Activated T-cell treated with anti-CD3 and anti-CD28 coated beads for 24 hours (primary cell): Measurements from ENCODE around the gene ARID1B.

Experiments used
- DNase-seq: peaks from one replicate; pipeline ENCODE4 v3.0.0-alpha.2; 2020; ENCODE audit warnings: low read depth

Gene ARID1B

DNA sequence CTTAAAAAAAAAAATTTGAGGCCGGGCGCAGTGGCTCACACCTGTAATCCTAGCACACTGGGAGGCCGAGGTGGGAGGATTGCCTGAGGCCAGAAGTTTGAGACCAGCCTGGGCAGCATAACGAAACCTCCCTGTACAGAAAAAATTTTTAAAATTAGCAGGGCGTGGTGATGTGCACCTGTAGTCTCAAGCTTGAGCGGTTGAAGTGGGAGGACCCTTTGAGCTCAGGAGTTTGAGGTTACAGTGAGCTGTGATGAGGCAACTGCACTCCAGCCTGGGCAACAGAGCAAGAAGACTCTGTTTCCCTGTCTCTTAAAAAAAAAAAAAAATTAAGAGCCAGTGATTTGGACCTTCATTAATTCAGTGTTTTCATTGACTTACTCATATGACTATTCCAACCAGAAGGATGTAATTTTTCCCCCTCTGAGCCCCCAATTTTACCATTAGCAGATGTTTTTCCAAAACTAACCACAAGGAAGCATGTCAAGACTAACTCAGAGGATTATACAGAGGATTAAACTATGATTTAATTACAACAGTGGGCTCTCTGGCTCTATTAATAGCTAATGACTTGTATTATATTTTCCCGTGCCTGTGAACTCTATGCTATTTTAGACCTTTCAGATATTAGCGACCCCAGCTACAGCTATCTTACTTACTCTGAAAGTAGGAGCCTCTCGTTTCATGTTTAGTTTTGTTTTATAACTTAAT lies 75.1 kb downstream of the ARID1B start:
- no peak for DNase-seq

DNA sequence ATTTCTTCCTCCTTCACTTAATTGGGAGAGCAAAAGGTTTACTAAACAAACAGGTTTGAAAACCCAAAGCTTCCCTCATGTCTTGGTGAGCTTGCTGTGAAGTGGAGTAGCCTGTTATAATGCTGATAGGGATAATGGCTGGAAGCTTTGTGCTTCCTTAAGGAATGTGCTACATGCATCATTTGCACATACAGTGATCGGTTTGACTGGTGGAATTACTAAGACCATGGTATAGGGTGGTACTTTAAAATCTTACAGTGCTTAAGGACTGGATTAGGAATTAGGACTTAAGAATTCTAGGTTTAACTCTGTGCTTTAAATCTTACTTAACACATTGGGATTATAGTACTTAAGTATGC lies 75.7 kb downstream of the ARID1B start:
- no peak for DNase-seq

DNA sequence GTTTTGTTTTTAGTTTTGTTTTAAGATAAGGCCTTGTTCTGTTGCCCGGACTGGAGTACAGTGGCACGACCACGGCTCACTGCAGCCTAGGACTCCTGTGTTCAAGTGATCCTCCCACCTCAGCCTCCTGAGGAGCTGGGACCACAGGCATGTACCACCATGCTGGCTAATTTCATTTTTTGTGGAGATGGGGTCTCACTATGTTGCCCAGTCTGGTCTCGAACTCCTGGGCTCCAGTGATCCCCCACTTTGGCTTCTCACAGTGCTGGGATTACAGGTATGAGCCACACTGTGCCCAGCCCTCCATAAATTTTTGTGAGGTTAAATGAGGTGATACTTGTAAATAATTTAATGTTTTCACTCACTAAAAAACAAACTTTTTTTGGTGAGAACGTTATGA lies 76.6 kb downstream of the ARID1B start:
- no peak for DNase-seq

DNA sequence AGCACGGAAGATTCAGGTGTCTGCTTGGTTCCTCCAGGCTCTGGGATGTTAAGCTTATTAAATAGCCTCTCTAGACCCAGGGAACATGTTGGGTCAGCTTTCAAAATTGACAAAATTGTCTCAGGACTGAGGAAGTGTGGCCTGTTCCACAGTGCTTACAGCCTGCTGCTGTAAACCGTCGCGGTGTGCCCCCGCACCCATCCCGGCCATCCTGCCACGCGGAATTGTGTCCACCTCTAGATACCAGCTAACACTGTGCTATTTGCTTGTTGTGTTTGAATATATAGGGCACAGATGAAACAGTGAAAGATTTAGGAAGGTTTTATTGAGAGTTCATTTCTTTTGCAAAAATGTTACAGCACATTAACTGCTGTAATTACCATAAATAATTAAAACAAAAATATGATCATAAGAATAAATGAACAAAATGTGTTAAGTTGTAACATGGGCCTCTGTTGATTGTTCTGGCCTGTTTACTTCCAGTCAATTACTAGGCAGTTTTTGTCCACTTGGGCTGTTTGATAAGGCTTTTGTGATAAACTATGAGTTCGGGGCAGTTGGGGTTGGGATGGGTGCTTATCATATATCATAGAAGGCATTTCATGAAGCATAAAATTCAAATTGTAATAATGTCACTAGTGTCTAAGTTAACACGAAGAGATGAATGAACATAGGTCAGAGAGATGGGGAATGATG lies 77.4 kb downstream of the ARID1B start:
- no peak for DNase-seq

DNA sequence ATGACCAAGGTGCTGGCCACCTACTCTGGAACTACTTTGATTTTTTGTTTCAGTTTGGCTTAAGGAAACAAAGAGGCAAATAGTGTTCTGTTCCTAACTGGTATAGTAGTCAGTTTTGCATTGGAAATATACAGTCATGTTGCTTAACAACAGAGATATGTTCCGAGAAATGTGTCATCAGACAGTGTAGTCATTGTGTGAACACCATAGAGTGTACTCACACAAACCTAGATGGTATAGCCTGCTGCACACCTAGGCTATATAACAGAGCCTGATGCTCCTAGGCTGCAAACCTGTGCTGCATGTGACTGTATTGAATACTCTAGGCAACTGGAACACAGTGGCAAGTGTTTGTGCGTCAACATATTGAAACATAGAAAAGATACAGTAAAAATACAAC lies 80.4 kb downstream of the ARID1B start:
- DNase-seq, result no peak

DNA sequence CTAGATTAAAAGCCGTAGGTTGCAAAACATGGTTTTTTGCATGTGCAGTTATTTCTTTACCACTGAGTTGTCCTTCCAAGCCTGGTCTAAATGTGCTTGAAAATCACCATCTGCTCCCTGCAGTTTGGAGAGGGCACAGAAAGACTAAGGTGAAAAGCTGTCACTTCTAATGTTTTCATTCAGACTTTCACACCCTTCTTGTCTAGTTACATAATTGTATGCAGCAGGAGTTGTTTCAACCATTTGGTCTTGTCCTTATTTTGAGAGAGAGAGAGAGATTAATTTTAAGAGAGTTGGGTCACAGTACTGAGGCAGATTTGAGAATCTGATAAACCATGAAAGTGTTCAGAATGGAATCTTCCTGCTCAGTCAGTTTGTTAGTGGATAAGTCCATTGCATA lies 82.5 kb downstream of the ARID1B start:
- no peak for DNase-seq

DNA sequence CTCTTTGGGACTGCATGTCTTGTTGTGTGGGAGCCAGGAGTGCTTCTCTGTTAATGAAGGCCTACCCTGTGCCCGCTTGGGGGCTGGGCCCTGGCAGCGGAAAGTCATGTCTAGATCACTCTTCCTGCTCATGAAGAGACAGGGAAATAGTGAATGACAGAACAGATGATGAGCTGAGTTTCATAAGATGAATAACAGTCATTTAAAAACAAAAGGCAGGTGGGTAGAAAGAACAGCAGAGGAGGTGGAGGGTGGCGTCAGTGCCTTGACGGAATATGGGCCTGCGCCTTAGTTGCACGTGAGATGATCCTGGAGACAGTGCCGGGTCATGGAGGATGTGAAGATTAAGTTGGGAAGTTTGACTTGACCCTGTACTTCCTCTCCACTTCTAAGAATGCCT lies 85.5 kb downstream of the ARID1B start:
- DNase-seq, result peak; percentile 16

DNA sequence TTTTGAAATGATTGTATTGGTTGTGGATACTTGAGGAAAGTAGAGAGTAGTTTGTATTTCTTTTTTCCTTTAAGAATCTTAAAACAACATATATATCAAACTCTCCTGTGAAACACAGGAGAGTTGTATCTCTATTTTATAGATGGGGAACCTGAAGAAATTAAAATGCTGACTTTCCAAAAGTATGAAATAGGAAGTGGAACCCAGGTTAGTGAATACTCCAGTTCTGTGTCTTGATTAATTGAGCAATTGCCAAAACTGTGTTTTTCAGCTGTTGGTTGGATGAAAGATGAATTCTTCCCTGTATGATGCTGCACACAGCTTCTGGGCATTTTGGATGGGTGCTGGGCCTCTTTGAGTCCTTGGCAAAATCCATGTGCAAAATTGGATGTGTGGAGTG lies 86.3 kb downstream of the ARID1B start:
- DNase-seq, result no peak

DNA sequence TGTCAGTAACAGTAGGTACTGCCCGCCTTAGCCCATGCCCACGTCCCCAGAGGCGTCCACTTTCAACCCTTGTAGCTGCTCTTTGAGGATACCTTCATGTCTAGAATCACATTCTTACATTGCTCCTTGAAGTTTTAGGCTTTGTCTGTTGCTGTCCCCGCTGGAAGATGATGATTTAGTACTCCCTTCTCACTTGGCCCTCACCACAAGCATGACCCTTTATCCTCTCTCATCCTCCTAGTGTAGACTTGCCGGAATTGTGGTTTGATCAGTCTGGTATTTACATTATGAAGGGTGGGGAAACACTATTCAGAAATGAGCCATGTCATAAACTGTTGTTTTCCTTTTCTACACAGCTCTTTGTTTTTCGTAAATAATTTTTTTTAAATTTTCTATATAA lies 87.4 kb downstream of the ARID1B start:
- no peak for DNase-seq

DNA sequence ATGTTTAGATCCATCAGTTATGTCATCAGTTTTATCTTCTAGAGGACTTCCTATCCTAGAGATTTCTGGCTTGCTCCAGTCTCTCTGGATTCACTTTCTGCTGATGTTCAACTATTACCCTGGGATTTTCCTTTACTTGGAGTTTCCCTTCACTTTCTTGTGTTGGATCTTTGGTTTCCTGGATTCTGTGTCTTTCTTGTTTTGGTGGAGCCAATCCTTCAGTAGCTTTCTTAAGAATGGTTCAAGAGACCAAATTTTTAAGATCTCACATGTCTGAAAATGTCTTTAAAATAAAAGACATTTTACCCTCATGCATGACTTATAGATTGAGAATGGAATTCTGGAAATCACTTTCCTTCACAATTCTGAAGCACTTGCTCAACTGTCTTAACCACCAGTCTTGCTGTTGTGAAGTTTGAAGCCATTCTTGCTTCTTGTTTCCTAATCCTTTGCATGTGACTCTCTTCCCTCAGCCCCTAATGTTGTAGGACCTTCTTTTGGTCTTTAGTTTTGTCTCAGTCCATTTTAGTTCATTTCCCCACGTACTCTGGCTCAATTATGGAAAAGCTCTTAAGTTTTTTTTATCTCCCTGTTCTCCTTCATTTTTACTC lies 87.9 kb downstream of the ARID1B start:
- DNase-seq, result no peak

DNA sequence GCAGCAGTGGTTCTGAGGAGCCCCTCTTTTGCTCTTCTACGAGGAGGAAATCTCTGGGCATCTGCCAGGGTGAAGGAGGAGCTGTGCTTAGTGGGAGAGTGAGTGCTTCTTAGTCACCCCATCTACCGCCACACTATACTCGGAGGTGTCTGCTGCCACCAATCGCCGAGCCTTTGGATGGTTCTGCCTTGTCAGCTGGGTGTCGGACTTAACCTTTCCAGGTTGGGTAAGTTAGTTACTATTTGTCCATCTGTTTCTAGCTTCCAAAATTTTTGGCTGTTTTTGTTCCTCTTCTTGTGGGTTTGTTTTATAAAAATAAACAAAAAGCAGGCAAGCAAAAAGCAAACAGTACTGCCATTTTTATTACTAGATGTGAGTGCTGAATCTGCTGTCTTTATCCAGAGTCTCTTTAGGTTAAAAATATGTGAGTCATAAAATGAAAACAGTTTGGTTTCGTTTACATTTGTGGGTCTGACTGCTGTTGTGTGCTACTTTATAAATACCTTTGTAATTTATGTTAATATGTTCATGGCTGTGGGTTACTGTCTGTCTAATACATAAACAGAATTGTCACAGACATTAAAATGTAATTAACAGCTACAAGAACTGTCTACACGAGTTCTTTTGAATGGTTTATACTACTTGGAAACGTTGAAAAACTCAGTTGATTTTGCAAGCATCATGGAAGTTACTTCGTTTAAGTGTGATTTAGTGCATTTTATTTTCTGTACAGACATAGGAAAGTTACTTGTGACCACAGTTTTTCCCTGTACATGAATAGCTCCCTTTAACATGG lies 89.2 kb downstream of the ARID1B start:
- DNase-seq, result no peak

DNA sequence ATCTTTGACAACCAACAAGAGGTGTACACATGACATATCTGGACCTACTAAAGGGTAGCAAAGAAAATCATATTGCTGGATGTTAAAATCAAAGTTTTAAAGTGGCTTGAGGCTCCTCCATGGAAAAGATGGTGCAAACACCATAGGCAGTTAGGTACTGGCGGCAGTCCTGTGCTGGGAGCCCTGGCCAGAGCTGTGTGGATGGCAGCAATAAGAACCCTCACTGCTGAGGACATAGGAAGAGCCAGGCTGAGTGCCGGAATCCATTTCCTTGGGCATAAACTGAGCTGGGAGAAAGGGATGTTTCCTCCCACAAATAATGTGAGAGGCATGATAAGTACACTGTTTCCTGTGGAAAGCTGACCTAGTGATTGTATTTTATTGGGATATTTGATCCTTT lies 89.9 kb downstream of the ARID1B start:
- DNase-seq, result no peak

DNA sequence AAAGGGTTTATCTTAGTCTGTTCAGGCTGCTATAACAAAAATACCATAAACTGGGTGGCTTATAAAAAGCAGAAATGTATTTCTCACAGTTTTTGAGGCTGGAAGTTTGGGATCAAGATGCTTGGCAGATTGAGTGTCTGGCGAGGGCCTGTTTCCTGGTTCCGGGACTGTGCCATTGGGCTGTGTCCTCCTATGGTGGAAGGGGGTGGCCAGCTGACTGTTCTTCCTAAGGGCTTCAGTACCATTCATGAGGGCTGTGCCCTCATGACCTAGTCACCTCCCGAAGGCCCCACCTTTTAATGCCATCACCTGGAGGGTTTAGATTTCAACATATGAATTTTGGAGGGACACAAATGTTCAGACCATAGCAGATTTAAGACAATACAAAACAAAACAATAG lies 91.2 kb downstream of the ARID1B start:
- DNase-seq, result no peak

DNA sequence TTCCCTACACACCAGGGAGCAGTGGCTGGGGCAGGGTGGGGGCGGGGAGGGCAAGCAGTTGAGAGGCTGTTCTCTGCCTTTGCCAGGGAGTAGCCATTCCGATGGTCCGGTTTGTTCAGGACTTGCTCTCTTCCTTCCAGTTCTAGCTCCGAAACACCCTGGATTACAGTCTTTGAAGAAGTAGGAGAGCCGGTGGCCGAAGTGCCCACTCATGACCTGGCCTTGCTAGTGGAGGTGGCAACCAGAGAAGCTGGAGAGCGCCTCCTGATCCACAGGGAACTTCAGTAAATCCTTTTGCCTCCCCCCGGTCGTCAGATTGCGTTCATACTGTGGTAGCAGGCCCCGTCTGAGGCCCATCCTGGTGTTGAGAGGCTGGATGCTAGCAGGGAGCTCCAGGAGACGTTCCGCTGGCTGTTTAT lies 92.8 kb downstream of the ARID1B start:
- DNase-seq, result no peak

DNA sequence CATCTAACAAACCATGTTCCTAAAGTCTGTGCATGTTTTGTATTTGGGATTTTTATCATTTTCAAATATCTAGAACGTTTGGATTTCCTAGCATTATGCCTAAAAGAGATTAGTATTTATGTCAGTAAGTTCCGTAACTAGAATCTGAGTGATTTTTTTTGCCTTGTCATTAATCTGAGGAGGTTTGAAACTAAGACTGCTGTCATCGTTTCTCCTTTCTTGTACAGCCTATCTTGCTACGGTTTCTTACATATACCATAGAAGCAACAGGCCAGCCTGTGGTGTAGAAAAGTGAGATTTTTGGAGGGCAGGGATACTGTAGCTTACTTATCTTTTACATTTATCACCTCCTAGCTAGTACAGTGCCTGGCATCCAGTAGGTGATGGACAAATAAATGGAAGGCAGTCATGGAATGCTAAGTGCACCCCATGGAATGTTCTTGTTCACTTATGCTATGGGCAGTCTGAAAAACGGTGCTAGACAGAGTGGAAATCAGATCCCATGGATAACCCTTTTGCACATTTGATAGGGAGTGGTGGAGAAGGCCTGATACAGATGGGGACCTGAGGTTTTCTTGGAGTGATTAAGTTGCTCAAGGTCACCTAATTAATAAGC lies 93.9 kb downstream of the ARID1B start:
- DNase-seq, result no peak

DNA sequence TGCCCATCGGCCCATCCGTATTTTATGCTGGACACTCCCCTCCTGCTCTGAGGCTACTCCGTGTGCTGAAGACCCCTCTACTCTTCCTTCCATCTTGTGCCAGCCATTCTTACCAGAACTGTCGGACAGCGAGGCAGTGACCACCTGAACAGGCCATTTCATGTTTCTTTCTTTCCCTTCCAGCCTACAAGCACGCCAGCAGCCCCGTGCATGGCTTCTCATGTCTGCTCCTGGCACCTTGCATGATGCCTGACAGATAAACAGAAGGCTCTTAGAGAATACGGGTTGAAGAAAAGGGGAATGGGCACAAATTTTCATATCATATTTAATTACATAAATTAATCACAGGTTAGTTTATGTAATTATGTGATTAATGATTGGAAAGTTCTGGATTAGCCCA lies 95.7 kb downstream of the ARID1B start:
- no peak for DNase-seq

DNA sequence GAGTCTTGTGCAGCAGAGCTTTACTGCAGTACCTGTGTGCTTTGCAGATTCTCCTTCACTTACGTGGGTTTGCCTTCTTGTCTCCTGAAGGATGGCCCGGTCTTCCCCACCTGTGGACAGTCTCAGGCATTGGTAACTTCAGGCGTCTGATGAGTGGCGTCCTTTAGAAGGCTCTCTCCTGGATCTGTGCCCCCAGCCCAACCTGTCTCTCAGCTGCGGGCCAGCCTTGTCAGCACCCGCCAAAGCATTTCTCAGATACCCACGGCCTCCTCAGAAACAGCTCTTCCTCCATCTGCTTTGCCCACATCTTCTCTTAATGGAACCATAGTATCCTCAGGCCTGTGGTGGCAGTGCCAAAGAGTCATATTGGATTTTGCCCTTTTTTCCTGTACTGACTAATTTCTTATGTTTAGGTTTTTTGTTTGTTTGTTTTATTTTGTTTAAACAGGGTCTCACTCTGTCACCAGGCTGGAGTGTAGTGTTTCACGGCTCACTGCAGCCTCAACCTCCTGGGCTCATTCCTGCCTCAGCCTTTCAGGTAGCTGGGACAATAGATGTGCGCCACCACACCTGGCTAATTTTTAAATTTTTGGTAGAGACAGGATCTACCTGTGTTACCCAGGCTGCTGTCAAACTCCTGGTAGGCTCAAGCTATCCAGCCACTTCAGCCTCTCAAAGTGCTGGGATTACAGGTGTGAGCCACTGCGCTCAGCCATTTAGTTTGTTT lies 96.6 kb downstream of the ARID1B start:
- no peak for DNase-seq

DNA sequence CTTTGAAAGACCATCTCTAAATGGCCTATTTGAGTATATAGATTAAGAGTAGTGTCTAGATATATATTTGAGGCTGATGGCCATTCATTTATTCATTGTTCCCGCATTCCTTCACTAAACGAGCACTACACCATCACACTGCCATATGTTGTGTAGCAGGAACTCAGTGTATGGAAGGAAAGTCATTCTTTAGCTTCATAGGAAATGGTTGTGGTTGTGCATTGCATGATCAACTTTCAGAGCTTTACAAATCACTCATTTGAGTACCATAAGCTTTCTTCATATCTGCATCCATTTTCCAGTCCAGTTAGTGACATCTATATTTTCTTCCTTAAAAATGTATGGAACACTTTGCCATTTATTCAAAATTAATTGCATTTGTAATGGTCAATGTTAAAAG lies 97.9 kb downstream of the ARID1B start:
- no peak for DNase-seq

DNA sequence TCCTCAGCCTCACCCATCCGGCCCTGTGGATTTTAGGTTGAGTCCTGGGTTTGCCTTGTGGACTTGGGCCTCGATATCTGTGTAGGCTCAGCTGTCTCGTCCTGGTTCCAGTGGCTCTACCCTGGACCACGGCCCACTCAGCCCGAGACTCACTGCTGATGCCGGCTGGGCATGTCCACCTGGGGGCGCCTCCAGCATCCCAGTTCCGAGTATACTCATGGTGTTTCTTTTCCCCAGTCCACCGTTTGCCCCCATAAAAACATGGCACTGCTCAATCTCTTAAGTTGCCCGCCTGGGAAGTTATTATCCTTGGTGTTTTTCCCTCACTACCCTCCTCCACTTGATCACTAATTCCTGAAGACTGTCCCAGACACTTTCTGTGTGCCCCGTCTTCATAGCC lies 99.1 kb downstream of the ARID1B start:
- no peak for DNase-seq

DNA sequence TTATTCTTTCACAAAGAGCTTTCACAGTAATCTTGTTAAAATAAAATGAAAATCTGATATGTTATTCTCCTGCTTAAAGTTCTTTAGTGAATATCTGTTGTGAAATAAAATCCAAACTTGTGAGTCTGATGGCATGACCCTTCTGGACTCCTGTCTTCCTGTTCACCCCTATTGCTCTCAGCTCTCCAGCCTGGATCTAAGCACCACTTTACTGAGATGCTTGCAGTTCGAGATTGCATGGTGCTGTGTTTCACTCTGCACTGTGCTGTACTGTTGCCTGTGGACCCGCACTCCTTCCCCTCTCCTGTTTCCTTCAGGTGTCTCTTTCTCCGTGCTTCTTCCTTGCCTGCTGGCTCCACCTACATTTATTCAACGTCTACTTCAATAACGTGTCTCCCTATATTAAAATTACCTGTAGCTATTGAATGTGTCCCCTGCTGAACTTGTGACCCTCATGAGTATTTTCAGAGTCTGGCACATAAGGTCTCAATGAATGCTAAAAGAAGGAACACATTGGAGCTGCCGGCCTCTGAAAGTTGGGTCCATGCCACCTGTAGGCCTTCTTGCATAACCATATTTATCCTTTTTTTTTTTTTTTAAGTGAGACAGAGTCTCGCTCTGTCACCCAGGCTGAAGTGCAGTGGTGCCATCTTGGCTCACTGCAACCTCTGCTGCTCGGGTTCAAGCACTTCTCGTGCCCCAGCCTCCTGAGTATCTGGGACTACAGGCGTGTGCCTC lies 100.1 kb downstream of the ARID1B start:
- DNase-seq, result no peak

DNA sequence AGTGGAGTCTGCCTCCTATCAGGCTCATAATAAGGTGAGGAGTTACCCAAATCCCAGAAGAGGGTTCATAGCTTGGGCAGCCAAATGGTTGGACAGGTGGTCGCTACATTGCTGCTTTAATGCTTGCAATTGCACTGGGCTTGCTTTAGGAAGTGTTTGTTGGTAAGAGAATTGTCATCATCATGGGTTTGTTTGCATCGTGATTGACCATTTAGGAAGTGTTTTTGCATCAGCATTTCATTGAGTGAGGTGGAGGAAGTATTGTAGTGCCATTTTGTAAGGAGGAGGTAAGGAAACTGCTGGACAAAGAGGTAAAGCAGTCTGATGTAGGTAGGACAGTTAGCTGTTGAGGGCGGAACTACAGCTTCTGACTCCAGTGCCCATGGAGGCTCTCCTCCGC lies 101.5 kb downstream of the ARID1B start:
- no peak for DNase-seq
